HL-60 (cell line): Measurements from ENCODE around the gene KDM2B.

Experiments
- DNase-seq, 2 experiments: peaks; one replicate each; pipeline ENCODE4 v3.0.0-alpha.2; 2010 to 2020; ENCODE audit warnings: low read depth in 1 of 2, low spot score in 1 of 2
- H3K27ac ChIP-seq: fragments of 250-450 bp; sonication (Bioruptor Pico); replicated peaks from 2 replicates; pipeline ENCODE4 v1.5.1; 2020; ENCODE audit warnings: mild to moderate bottlenecking, moderate library complexity
- H3K27me3 ChIP-seq: fragments of 250-450 bp; sonication (Bioruptor Pico); 2 replicates; pipeline ENCODE4 v1.5.1; 2021; ENCODE audit warnings: mild to moderate bottlenecking, moderate library complexity; ENCODE audit not compliant: insufficient read depth, poor library complexity, severe bottlenecking
- H3K4me3 ChIP-seq: replicated peaks from 2 replicates; pipeline ENCODE4 v1.5.1; 2011; ENCODE audit warnings: mild to moderate bottlenecking, control low read depth, low read length; ENCODE audit not compliant: insufficient read depth
- GABPA ChIP-seq: IDR thresholded peaks from 2 replicates; pipeline ENCODE4 v1.6.1; 2012; ENCODE audit warnings: low read depth
- POLR2AphosphoS5 ChIP-seq: IDR thresholded peaks from 2 replicates; pipeline ENCODE4 v1.6.1; 2012; ENCODE audit warnings: low read depth
- SPI1 ChIP-seq: IDR thresholded peaks from 2 replicates; pipeline ENCODE4 v1.6.1; 2012; ENCODE audit warnings: low read depth, mild to moderate bottlenecking, borderline replicate concordance
- TF ChIP-seq, protein P1 (sequence below): IDR thresholded peaks from 2 replicates; pipeline ENCODE4 v1.6.1; 2012; ENCODE audit warnings: low read depth; ENCODE audit not compliant: insufficient replicate concordance
- TF ChIP-seq, protein P2 (sequence below): IDR thresholded peaks from one replicate; pipeline ENCODE4 v1.5.1; 2011; ENCODE audit warnings: low read length, control low read depth, inconsistent platforms; ENCODE audit not compliant: insufficient read depth

KDM2B gene

GRCh38 chr12:121565076-121565475, 15.7 kb downstream of the KDM2B start:
- TF ChIP-seq POLR2AphosphoS5 (no peak), SPI1 (no peak), GABPA (no peak)
- TF ChIP-seq, protein P1, sequence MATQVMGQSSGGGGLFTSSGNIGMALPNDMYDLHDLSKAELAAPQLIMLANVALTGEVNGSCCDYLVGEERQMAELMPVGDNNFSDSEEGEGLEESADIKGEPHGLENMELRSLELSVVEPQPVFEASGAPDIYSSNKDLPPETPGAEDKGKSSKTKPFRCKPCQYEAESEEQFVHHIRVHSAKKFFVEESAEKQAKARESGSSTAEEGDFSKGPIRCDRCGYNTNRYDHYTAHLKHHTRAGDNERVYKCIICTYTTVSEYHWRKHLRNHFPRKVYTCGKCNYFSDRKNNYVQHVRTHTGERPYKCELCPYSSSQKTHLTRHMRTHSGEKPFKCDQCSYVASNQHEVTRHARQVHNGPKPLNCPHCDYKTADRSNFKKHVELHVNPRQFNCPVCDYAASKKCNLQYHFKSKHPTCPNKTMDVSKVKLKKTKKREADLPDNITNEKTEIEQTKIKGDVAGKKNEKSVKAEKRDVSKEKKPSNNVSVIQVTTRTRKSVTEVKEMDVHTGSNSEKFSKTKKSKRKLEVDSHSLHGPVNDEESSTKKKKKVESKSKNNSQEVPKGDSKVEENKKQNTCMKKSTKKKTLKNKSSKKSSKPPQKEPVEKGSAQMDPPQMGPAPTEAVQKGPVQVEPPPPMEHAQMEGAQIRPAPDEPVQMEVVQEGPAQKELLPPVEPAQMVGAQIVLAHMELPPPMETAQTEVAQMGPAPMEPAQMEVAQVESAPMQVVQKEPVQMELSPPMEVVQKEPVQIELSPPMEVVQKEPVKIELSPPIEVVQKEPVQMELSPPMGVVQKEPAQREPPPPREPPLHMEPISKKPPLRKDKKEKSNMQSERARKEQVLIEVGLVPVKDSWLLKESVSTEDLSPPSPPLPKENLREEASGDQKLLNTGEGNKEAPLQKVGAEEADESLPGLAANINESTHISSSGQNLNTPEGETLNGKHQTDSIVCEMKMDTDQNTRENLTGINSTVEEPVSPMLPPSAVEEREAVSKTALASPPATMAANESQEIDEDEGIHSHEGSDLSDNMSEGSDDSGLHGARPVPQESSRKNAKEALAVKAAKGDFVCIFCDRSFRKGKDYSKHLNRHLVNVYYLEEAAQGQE, result no peak
- TF ChIP-seq, protein P2, sequence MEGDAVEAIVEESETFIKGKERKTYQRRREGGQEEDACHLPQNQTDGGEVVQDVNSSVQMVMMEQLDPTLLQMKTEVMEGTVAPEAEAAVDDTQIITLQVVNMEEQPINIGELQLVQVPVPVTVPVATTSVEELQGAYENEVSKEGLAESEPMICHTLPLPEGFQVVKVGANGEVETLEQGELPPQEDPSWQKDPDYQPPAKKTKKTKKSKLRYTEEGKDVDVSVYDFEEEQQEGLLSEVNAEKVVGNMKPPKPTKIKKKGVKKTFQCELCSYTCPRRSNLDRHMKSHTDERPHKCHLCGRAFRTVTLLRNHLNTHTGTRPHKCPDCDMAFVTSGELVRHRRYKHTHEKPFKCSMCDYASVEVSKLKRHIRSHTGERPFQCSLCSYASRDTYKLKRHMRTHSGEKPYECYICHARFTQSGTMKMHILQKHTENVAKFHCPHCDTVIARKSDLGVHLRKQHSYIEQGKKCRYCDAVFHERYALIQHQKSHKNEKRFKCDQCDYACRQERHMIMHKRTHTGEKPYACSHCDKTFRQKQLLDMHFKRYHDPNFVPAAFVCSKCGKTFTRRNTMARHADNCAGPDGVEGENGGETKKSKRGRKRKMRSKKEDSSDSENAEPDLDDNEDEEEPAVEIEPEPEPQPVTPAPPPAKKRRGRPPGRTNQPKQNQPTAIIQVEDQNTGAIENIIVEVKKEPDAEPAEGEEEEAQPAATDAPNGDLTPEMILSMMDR, result no peak
- Histone ChIP-seq H3K4me3 (no peak overlapping the region), H3K27me3 (no peaks in the 10 kb centered on the region), H3K27ac (no peak overlapping the region)
- no peak for DNase-seq

- Histone ChIP-seq H3K27ac (no peak overlapping the region), H3K4me3 (no peak overlapping the region), H3K27me3 (no peaks in the 10 kb centered on the region)
- DNase-seq, result no peak
- TF ChIP-seq GABPA, result no peak
- no peak for TF ChIP-seq POLR2AphosphoS5
- TF ChIP-seq, protein P1, result no peak
- TF ChIP-seq, protein P2, result no peak
- no peak for TF ChIP-seq SPI1
These were observed 18.3 kb downstream of the KDM2B start for GRCh38 chr12:121562488-121562887.

GRCh38 chr12:121561009-121561395, 19.8 kb downstream of the KDM2B start:
- TF ChIP-seq GABPA, result no peak
- no peak for TF ChIP-seq POLR2AphosphoS5
- no peak overlapping the region for H3K4me3 ChIP-seq
- H3K27ac ChIP-seq, result no peak overlapping the region
- DNase-seq, result no peak
- no peaks in the 10 kb centered on the region for H3K27me3 ChIP-seq

DNA sequence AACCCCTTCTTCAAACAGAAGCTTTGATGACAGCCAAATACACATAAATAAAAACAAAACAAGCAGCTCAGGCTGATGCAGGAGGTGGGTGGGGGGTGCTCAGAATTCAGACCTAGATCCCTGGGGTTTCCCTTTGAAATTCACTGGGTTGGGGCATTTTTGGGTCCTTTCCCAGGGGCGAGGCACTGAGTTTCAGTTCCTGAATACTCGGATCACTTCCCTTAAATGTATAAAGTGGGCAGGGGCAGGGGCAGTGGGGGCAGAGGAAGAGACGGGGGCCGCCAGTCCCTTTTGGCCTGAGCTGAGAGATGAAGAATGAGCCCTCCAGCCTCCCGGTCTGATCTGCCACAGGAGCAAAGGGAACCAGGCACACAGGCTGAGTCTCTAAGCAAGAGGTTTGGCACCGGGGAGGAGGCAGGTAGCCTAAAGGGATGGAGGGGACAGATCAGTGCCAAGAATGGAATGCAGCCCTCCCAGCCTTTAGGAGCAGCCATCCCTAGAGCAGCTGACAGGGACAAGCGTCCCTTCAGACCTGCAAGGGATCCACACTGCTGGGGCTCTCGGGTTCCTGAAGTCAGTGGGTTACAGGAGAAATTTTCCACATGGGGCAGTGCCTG, 20.3 kb downstream of the KDM2B start:
- Histone ChIP-seq H3K27me3 (no peaks in the 10 kb centered on the region), H3K4me3 (no peak overlapping the region), H3K27ac (no peak overlapping the region)
- TF ChIP-seq, protein P2, result no peak
- TF ChIP-seq SPI1, result peak; percentile 40; the same call in 1 of the 2 replicates
- no peak for DNase-seq
